ENCODE measurements around the gene COL23A1. TPM values are rescaled to one million over a fixed set of nuclear protein-coding genes. Genes with fewer than 3 reads are reported as not detected.

COL23A1 gene
- total RNA-seq, 4 donors from 2014 or later = 7.9 to 20.4 (median 12.0) TPM

DNA sequence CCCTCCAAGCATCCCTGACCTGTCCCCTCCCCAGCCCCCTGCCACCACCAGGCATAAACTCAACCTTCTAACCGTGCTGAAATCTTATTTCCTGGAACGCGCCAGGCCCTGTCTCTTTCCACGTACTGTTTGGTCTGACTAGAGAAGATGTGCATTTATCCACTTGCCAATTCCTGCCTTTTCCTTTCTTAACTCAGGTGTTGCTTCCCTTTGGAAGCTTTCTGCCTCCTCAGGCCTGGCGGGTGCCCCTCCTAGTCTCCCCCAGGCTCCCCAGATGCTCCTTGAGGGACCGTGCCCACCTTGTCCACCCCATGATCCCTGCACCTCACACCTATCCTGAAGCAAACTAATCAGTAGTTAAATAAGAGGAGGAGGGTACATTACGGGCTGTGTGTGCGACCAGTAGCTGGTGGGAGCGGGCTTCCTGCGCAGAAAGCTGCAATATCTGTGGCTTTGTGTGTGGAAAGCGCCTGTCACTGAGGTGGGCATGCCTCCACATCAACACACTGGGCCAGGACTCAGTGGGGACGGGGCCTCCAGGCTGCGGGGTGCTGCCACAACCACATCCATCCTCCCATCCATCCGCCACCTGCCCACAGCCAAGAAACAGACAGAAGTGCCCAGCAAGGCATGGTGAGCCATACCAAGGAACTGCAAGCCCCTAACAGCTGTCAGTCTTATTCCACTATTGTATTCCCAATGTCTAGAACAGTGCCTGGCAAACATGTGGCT is 73.5 kb downstream of the COL23A1 start:
- H3K4me1 ChIP-seq = no peaks in the 10 kb centered on the region
- no peaks in the 10 kb centered on the region for H3K27me3 ChIP-seq
- peaks cover 0 to 21% (median 0%) of the 10 kb centered on the region in 4 donors for H3K9me3 ChIP-seq
- 85 to 88% methylated on average over 14 of the region's 14 CpGs for whole genome bisulfite sequencing, 2 donors
- no peak overlapping the region for H3K4me3 ChIP-seq
- H3K27ac ChIP-seq = no peak overlapping the region
- TF ChIP-seq POLR2A (IDR thresholded peaks at IDR 0.05) (no peak), EP300 (IDR thresholded peaks at IDR 0.05) (no peak)
- TF ChIP-seq, protein P1, sequence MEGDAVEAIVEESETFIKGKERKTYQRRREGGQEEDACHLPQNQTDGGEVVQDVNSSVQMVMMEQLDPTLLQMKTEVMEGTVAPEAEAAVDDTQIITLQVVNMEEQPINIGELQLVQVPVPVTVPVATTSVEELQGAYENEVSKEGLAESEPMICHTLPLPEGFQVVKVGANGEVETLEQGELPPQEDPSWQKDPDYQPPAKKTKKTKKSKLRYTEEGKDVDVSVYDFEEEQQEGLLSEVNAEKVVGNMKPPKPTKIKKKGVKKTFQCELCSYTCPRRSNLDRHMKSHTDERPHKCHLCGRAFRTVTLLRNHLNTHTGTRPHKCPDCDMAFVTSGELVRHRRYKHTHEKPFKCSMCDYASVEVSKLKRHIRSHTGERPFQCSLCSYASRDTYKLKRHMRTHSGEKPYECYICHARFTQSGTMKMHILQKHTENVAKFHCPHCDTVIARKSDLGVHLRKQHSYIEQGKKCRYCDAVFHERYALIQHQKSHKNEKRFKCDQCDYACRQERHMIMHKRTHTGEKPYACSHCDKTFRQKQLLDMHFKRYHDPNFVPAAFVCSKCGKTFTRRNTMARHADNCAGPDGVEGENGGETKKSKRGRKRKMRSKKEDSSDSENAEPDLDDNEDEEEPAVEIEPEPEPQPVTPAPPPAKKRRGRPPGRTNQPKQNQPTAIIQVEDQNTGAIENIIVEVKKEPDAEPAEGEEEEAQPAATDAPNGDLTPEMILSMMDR (IDR thresholded peaks at IDR 0.05) = no peak
- no peak for DNase-seq (ENCODE audit: low spot score in 2 of 2)
- H3K36me3 ChIP-seq = no peaks in the 10 kb centered on the region

DNA sequence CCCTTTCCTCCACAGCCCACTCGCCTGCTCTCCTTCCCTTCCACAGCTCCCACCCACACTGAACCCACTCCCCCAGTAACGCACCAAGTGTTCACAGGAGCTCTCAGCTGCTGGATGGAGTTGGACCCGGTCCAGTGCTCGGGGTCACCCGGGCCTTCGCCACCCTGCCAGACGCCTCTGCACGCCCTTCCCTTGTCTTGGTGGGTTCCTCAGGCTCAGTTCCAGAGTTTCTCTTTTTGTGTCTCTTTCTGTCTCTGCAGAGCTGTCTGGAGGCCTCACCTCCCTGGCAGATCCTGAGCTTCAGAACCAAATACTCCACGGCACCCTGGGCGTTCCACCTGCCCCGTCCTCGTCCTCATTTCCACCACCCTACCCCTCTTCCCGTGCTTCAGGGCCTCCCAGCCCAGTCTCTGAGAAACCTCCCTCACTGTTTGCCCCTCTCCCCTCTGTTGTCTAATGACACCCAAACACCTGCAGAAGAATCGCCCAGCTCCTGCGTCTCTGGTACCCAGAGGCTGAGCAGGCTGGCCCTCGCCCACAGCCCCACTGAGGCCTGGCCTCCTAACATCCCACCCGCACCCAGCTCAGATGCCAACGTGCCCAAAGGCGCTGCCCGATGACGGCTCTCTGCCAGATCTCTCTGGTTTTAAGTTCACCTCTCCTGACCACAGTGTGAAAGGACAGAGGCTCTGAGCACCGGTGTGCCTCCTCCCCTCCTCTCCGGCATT is 74.3 kb downstream of the COL23A1 start:
- Histone ChIP-seq H3K4me3 (no peak overlapping the region), H3K4me1 (no peaks in the 10 kb centered on the region), H3K36me3 (no peaks in the 10 kb centered on the region), H3K27ac (no peak overlapping the region), H3K9me3 (peaks cover 0 to 21% (median 0%) of the 10 kb centered on the region in 4 donors), H3K27me3 (no peaks in the 10 kb centered on the region)
- DNase-seq (ENCODE audit: low spot score in 2 of 2) = no peak
- WGBS, 2 donors = 77 to 78% methylated on average over 23 of the region's 23 CpGs
- TF ChIP-seq POLR2A (IDR thresholded peaks at IDR 0.05) (no peak), EP300 (IDR thresholded peaks at IDR 0.05) (no peak)
- TF ChIP-seq, protein P1 (IDR thresholded peaks at IDR 0.05) = no peak

DNA sequence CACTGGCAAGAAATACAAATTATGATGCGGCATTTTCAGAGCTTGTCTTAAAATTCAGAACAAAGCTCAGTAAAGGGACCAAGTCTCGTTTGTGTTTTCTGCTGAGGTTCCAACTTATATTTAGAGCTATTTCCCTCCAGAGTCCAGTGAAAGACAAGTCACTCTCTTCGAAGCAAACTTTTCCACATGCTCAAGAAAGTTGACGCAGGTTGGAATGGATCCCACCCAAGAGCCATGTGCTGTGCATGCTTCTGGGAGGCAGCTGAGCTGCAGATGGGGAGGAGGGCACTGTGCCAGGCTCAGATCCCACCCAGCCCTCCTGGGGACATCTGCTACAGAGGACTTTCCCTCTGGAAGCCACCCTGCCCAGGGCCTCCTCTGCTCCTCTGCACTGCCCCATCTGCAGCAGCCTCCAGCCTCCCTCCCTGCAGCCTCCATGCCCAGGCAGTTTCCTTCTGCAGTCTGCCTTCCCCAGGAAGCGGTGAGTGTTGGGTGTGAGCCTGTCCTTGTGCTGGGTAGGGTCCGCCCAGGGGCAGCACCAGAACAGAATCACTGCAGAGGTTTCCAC is 75.3 kb downstream of the COL23A1 start:
- Histone ChIP-seq H3K27me3 (no peaks in the 10 kb centered on the region), H3K36me3 (no peaks in the 10 kb centered on the region), H3K27ac (no peak overlapping the region), H3K4me1 (no peaks in the 10 kb centered on the region), H3K9me3 (peaks cover 0 to 21% (median 0%) of the 10 kb centered on the region in 4 donors), H3K4me3 (no peak overlapping the region)
- 77 to 83% methylated on average over 6 of the region's 6 CpGs for WGBS, 2 donors
- TF ChIP-seq POLR2A (IDR thresholded peaks at IDR 0.05) (no peak), EP300 (IDR thresholded peaks at IDR 0.05) (no peak)
- TF ChIP-seq, protein P1 (IDR thresholded peaks at IDR 0.05) = no peak
- DNase-seq (ENCODE audit: low spot score in 2 of 2) = no peak

DNA sequence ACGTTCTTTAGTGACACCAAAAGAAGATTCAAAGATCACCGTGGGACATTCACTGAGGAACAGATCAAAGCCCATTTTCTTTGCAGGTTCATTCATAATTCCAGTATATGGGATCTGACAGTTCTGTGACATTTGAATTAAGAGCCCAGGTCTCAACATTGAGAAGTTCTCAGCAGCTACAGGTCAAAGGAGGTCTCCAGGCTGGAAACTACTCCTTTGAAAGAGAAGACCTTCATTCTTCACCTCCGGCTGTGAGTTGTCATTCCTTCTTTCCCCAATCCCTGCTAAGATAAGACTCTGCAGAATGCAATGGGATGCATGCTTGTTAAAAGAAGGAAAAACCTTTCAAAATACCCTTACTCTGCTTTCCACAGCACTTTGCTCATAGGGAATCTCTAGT is 79.0 kb downstream of the COL23A1 start:
- WGBS, 2 donors = 65 to 66% methylated on average over 3 of the region's 3 CpGs
- Histone ChIP-seq H3K27ac (no peak overlapping the region), H3K9me3 (peaks cover 0 to 40% (median 0%) of the 10 kb centered on the region in 4 donors), H3K27me3 (no peaks in the 10 kb centered on the region), H3K36me3 (no peaks in the 10 kb centered on the region), H3K4me1 (peaks cover 0 to 11% (median 0%) of the 10 kb centered on the region in 4 donors), H3K4me3 (no peak overlapping the region)
- no peak for TF ChIP-seq EP300 (IDR thresholded peaks at IDR 0.05)
- TF ChIP-seq, protein P1 (IDR thresholded peaks at IDR 0.05) = no peak
- no peak for TF ChIP-seq POLR2A (IDR thresholded peaks at IDR 0.05)
- DNase-seq (ENCODE audit: low spot score in 2 of 2) = no peak

Measured in tibial nerve (tissue), 4 donors.